Testis (tissue), 2 donors: Measurements from ENCODE around the gene EREG.

Experiments used
- CTCF ChIP-seq, 3 experiments: fragments of 450-650 bp in 2 of 3; fragments of 200-600 bp in 1 of 3; sonication (generic) in 1 of 3; IDR thresholded peaks; one replicate each; pipeline ENCODE4 v1.5.1; 2016 to 2019; ENCODE audit warnings: antibody characterized with exemption in 3 of 3, mild to moderate bottlenecking in 2 of 3, moderate library complexity in 1 of 3
- POLR2A ChIP-seq: fragments of 450-650 bp; IDR thresholded peaks from one replicate; pipeline ENCODE4 v1.6.1; 2017; ENCODE audit warnings: antibody characterized with exemption, mild to moderate bottlenecking, moderate library complexity

- TF ChIP-seq CTCF (IDR thresholded peaks at IDR 0.05): no peak
- TF ChIP-seq POLR2A: no peak
These were observed 47.2 kb upstream of the EREG start for GRCh38 chr4:74317616-74318246.
